Fibroblast of gingiva (primary cell): ENCODE measurements around the gene FMR1NB.

Experiments
- DNase-seq: peaks from one replicate; pipeline ENCODE4 v3.0.0-alpha.2; 2011; ENCODE audit warnings: low read depth

Gene FMR1NB, protein sequence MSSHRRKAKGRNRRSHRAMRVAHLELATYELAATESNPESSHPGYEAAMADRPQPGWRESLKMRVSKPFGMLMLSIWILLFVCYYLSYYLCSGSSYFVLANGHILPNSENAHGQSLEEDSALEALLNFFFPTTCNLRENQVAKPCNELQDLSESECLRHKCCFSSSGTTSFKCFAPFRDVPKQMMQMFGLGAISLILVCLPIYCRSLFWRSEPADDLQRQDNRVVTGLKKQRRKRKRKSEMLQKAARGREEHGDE

DNA sequence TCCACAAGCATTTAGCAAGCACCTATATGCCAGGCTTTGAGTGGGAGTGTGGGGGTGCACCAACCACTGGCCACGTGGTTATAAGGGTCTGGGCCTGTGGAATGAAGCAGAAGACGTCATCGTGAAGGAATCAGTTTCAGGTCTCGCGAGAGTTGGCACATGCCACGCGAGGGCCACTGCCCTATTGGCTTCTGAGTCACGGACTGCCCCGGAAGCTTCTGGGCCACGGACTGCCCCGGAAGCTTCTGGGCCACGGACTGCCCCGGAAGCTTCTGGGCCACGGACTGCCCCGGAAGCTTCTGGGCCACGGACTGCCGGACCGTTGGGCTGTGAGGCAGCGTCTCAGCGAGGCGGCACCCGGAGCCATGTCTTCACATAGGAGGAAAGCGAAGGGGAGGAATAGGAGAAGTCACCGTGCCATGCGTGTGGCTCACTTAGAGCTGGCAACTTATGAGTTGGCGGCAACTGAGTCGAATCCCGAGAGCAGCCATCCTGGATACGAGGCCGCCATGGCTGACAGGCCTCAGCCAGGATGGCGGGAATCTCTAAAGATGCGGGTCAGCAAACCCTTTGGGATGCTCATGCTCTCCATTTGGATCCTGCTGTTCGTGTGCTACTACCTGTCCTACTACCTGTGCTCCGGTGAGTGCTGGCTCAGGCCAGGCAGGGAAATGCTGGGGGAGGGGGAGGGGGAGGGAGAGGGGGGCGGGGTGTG, at the start of gene FMR1NB:
Gene FMR1NB (plus strand): TSS at position 300 of the 715 bp plus-strand sequence. CDS start 66 bp downstream, at position 366.
- DNase-seq, result no peak

DNA sequence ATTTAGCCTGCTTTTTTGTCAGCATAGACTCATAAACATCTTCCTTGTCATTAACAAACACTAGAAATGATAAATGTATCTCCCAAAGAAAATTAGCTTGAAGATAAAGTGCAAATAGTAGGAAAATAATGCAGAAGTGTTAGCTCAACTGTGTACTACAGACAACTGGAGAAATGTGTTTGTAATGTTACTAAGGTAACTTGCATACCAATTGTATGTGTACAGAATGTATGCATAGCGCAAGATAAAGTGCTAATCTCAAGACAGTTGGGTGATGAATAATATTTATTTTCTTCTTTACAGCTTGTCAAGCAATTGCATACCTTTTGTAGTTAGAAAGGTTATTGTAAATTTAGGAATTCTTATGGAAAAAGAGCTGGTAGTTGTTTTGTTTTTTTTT, 47.3 kb upstream of the FMR1NB start:
- no peak for DNase-seq

DNA sequence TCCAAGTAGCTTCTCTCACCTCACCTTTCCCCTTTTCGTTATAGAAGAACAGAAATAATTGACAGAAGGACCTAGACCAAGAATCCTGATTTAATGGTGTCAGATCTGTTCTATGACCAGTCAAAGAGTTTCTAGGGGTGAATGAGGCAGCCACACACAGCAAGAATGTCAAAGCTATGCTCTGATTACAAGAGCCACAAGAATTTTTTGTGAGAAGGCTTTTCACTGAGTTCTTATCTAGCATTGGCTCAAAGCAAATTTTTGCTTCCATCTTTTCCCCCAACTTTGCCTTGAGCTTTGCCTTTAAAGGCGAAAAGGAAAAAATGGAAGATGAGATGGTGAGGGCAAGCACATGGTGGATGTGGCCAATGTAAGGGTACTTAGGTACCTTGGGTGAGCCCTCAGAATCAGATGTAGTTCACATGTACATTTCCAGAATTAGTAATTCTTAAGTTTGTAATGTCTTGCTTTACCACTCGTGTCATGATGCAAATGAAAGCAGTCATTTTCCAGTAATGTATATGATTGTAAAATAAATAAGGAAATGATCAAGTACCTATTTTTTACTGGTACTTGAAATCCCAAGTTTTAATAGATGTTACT, 45.9 kb upstream of the FMR1NB start:
- DNase-seq, result no peak

DNA sequence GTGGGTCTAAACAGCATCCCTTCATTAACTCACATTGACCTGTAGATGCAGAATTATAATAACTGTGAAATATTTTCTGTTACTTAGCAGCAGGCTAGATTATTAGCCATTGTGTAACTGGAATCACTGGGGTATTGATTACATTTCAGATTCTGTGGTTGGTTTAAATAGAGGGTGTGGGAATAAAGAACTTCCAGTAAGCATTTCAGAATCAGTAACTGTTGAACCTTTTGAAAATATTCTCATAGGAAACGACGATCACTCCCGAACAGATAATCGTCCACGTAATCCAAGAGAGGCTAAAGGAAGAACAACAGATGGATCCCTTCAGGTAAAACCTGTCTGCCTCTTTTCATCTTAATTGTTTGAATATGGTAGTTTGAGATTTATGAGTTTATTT, 35.9 kb upstream of the FMR1NB start:
- DNase-seq, result no peak

DNA sequence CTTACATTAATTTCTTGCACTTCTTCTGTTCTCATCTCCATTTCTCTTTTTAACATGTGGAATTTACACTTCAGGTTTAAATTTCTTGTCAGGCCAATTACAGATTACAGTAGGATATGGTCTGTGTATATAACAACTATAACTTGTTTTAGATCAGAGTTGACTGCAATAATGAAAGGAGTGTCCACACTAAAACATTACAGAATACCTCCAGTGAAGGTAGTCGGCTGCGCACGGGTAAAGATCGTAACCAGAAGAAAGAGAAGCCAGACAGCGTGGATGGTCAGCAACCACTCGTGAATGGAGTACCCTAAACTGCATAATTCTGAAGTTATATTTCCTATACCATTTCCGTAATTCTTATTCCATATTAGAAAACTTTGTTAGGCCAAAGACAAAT, 32.6 kb upstream of the FMR1NB start:
- no peak for DNase-seq

DNA sequence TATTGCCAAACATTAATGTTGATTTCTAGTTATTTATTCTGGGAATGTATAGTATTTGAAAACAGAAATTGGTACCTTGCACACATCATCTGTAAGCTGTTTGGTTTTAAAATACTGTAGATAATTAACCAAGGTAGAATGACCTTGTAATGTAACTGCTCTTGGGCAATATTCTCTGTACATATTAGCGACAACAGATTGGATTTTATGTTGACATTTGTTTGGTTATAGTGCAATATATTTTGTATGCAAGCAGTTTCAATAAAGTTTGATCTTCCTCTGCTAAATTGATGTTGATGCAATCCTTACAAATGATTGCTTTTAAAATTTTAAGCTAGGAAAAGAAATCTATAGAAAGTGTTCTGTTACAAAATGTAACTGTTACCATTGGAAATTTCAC, 30.8 kb upstream of the FMR1NB start:
- no peak for DNase-seq

DNA sequence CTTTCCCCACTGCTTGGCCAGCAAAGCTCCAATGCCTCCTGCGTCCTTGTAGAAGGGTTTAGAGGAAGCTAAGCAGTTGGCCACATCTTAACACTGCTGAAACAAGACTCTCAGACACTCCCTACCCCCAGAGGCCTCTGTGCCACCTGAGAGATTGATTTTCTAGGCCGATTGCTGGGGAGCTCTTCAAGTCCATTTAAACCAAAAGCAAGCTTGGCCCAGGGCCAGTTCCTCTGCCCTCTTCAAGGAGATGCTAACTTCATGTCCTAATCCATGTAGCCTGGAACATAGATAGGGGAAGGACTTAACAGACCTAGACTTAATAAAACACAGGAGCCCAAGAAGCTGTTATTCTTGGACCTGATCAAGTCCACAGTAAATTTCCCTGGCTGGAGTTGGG, 27.2 kb upstream of the FMR1NB start:
- DNase-seq, result no peak

DNA sequence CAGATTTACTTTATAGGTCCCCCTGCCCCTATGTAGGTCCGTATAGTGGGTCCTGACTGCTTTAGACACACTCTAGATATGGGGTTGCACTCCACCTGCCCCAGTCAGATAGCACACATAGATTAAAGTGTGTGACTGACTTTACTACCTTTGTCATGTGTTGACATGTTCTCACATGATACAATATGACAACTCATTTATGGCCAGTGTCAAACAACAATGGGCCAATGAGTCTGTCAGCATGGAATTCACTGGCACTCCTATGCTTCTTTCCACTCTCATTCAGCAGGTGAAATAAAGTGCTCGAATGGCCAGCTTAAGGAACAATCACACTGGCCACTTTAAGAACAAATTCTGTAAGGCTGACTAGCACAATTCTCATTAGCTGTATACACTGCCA, 23.8 kb upstream of the FMR1NB start:
- DNase-seq, result no peak

DNA sequence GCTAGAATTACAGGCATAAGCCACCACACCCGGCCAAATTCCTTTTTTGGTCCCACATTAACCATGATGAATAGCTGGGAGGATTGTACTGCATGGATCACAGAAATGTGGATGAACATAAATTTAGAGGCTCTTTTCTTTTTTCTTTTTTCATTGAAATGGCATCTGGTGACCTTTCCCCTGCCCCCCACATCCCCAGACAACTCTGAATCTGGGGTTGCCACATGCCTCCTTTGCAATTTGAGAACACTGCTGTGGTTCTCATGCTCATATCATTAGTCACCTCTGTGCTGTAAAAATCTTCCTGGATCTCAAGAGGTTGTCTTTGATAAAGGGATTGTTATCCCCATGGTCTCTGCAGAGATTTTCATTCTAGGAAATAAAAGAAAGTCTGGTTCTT, 22.8 kb upstream of the FMR1NB start:
- DNase-seq, result peak; percentile 15

DNA sequence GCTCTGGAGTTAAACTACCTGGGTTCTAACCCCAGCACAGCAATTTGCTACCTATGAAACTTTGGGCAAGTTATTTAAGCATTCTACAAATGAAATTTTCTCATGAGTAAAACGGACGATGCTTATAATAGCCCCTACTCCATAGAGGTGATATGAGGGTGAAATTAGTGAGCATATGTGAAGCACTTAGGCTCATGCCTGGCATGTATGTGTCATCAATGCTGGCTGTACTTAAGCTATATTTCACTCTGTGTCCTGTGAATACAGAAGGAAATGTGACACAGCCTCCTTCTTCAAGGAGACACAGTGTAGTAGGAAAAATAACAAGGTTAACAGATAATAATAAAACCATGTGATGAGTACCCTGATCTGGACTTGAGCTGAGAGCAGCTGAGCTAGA, 20.4 kb upstream of the FMR1NB start:
- no peak for DNase-seq

DNA sequence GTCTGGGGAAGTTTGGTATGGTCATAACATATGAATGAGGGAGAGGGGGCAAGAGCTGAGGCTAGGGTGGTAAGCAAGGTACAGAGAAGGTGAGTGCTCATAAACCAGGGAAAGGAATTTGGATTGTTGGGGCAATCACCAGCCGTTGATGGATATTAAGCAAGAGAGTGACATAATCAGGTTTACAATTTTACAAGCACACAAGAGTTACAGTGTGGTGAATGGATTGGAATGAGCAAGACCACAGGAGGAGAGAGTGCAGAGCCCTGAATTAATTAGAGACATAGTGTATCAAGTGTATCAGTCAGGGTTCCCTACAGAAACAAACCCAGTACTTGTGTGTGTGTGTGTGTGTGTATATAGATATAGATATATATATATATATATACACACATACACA, 18.7 kb upstream of the FMR1NB start:
- DNase-seq, result no peak

DNA sequence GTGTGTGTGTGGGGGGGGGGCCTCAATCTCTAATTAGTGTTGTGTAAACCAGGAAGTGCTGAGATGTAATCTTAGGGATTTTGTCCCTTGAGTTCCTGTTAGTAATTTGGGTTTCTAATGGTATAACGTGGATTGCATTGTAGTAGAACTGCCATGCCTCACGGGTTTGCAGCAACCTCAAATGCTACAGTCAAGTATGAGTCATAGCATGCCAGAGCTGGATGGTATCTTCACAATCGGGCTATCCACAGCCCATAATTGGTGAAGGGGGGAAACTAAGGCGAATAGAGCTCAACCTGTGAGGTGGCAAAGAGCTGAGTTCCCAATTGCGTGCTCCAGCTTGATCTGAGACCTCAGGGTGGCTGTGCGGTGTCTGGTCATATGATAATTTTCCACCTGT, 2.2 kb upstream of the FMR1NB start:
- DNase-seq, result no peak

DNA sequence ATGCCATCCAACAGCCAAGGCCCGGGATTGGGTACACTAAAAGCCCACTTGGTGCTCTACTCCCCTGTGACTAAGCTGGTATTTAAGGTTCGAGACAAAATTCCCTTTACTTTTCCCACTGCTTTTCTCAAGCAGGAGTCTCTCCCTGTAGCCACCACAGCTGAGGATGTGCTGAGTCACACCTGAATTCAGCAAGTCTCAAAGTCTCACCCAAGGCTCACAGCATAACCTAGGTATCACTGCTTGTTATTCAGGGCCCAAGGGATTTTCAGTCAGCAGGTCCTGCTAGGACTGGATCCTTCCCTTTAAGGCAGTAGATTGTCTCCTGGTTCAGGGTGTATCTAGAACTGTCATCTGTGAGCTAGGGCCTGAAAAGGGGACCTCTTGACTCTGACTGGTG, 39.2 kb downstream of the FMR1NB start:
- no peak for DNase-seq

DNA sequence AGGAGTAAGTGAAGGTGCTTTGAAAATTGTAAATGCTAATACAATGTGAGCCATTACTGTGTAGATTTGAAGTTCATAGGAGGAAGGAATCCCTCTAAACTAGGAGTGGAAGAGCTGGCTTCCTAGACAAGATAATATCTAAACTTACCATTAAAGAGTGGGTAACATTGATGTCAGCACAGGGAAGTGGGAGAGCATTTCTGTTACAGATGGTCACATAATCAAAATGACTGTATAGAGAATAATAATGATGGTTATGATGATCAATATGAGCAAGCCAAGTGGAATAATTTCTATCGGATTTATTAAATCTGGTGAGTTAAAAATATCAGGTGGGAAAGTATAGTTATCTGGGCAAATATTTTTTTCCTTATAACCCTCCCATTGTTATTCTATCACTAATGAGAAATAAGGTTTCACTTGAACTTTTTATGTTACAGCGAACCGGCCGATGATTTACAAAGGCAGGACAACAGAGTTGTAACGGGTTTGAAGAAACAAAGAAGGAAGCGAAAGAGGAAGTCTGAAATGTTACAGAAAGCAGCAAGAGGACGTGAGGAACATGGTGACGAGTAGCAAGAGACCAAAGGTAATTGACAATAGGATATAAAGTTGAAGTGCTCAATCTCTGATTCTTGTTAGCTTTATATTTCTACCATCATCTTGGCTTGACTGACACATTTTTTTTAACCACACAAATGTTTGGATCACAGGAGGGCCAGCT, 43.5 kb downstream of the FMR1NB start:
- DNase-seq, result no peak

DNA sequence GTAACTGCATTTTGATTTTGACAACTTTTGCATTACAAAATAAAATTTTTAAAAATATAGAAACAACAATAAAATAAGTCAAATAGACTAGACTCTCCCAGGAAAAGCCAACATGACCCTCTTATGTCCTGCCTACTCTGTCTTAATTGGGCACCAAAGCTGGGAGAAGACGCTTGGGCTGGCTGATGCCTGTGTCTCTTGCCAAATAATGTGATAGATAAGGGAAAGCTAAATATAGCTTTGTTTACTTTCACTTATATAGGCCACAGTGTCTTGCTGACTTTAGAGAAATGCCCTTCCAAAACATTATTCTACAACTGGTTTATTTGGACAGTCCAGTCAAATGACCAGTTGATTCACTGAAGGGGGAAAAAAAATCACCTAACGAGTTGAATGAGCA, 54.2 kb downstream of the FMR1NB start:
- no peak for DNase-seq

DNA sequence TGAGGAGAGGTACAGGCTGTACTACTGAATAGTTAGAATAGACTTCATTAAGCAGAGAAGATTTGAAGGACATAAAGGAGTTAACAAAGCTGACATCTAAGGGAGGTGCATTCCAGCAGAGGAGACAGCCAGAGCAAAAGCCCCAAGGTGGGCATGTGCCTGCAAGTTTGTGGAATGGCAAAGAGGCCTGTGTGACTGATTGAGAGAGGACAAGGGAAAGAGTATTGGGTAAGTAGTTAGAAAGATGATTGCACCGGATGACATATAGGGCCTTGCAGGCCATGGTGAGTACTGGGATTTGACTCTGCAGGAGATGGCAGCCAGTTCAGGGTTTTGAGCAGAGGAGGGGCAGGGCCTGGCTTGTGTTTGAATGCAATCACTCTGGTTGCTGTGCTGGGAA, 55.9 kb downstream of the FMR1NB start:
- DNase-seq, result no peak

DNA sequence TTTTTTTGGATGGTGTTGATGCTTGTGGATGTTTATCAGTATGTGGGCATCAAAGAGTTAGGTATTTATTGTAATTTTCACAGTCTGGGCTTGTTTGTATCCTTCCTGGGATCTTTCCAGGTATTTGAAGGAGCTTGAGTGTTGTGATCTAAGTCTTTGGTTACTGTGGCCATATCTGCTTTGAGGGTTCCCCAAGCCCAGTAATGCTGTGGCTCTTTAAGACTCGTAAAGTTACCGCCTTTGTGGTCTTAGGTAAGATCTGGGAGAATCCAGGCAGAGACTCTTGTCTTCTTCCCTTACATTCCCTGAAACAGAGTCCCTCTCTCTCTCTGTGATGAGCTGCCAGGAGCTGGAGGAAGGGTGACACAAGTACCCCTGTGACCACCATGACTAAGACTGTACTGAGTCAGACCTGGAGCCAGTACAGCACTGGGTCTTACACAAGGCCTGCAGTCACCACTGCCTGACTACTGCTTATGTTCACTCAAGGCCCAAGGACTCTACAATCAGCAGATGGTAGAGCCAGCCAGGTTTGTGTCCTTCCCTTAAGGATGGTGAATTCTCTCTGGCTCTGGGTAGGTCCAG, 62.2 kb downstream of the FMR1NB start:
- DNase-seq, result peak; percentile 2

DNA sequence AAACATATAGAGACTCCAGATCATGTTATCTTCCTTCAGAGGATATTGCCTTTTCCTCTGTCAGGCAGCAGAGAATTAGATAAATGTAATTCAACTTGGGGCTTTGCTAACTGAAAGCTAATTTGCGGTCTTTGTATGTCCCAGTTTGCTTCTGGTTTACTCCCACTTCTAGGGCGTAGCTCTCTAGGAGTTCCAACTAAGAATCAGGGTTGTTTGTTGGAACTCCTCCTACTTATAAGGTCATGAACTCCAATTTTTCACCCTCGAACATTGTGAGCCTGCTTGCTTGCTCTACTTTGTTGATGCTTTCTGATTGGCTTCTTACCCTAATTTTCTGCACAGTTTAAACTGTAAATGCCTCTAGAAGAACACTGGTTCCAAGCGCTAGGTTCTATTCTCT, 66.1 kb downstream of the FMR1NB start:
- DNase-seq, result no peak

DNA sequence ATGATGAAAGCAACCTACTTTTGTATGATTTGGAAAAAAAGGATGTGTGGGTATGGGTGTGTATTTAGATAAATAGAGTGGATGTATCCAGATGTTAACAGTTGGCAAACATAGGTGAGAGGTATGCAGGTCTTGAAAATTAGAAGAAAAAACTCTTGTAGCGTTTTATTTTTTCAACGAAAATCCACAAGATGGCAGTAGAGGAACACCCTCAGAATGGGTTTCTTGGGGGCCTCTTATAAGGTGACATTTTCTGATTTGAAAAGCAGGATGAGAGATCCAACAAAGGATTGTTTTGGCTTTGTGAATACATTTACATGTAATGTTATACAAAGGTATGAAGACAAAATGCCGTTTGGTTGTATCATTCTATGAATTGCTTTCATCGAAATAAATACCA, 68.3 kb downstream of the FMR1NB start:
- peak; percentile 1 for DNase-seq

DNA sequence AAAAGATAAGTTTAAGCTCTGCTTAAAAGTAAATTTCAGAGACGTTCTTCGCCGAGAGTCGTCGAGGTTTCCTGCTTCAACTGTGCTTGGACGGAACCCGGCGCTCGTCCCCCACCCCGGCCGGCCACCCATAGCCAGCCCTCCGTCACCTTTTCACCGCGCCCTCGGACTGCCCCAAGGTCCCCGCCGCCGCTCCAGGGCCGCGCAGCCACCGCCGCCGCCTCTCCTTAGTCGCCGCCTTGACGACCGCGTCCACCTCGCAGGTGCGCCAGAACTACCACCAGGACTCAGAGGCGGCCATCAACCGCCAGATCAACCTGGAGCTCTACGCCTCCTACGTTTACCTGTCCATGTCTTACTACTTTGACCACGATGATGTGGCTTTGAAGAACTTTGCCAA, 70.8 kb downstream of the FMR1NB start:
- DNase-seq, result no peak

DNA sequence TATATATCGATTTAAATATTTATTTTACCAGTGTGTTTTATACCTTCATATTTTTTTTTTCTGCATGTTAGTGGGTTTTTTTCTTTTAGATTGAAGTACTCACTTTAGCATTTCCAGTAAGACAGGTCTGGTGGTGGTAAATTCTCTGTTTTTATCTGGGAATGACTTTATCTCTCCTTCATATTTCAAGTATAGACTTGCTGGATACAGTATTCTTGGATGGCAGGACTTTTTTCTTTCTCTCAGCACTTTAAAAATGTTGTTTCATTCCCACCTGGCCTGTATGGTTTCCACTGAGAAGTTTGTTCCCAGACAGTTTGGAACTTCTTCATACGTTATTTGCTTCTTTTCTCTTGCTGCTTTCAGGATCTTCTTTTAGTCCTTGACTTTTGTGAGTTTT, 86.1 kb downstream of the FMR1NB start:
- no peak for DNase-seq

DNA sequence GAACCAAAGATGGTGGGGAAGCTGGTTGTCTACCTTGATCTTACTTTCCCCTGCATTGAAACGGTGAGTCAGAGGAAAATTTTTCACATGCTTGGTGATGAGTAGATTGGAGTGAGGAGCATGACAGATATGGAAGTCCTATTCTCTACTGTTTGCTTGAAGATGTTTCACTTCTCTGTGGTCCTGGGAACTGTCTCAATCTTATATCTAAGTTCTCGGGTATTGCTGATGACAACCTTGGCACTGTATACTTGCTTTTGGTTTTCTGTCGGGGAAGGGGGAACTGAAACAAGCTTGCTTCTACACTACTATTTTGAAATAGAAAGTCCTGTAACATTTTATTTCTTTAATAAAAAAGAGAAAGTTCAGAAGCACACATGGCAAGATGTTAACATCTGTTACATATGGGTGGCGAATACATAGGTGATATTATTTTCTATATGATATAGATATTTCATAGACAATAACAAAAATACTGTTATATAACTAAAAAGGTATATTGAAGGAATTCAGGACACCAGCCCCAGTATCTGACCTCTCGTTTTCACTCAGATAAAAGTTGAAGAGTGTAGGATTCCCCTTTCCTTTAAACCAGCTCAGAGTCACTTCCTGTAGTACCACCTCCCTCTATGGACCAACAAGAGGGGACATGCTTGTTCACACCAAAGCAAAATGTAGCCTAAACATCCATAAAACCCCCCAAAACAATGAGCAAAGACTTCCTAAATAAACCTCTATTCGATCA, 88.8 kb downstream of the FMR1NB start:
- no peak for DNase-seq
